BLaER1 treated with 17β-estradiol and CSF1 and Interleukin-3, amounts not matched to agents 10 nM and 100 nM (cell line): ENCODE data around the gene PCNX2.
A peak's percentile ranks its signal among the peaks of the same experiment; 100 is the strongest.

Experiments used
- H3K27ac ChIP-seq, 11 experiments: shearing (Covaris generic); formaldehyde crosslinking; 2 replicates each; pipeline ENCODE4 v1.8.1; 2022
- H3K27me3 ChIP-seq, 11 experiments: shearing (Covaris generic); formaldehyde crosslinking; 2 replicates each; pipeline ENCODE4 v1.8.1; 2022
- H3K36me3 ChIP-seq, 11 experiments: shearing (Covaris generic); formaldehyde crosslinking; 2 replicates each; pipeline ENCODE4 v1.8.1; 2022
- H3K4me1 ChIP-seq, 10 experiments: shearing (Covaris generic); formaldehyde crosslinking; 2 replicates each; pipeline ENCODE4 v1.8.1; 2022
- H3K4me2 ChIP-seq, 11 experiments: shearing (Covaris generic); formaldehyde crosslinking; 2 replicates each; pipeline ENCODE4 v1.8.1; 2022
- H3K4me3 ChIP-seq, 10 experiments: shearing (Covaris generic); formaldehyde crosslinking; 2 replicates each; pipeline ENCODE4 v1.8.1; 2022
- H3K9ac ChIP-seq, 11 experiments: shearing (Covaris generic); formaldehyde crosslinking; 2 replicates each; pipeline ENCODE4 v1.8.1; 2022
- H3K9me3 ChIP-seq, 11 experiments: shearing (Covaris generic); formaldehyde crosslinking; replicated peaks in 1 of 11; 2 replicates each; pipeline ENCODE4 v1.8.1; 2022
- H4K20me1 ChIP-seq, 11 experiments: shearing (Covaris generic); formaldehyde crosslinking; 2 replicates each; pipeline ENCODE4 v1.8.1; 2022
- Cebpa-rat ChIP-seq, 11 experiments: shearing (Covaris generic); IDR thresholded peaks; 2 replicates each; pipeline ENCODE4 v1.8.1; 2022

Gene PCNX2

DNA sequence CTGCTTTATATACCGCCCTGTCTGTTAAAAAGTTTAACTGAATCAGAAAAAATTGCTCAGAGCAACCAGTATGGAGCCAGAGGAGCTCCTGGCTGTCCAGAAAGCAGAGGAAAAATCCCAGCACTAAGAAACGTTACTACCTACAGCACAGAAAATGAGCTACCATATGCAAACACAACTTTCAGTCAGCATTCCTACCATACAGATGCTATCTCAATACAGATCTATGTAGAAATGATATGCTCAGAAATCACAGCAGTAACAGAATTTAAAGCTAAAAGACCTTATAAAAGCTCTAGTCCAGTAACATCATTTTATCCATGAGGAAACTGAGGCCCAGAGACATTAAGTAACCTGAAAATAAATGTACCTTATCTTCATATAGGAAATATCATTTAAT, 38.7 kb downstream of the PCNX2 start:
- no peaks in the 10 kb centered on the region for H3K9me3 ChIP-seq
- H3K9ac ChIP-seq = no peak overlapping the region
- no peak for TF ChIP-seq Cebpa-rat (IDR thresholded peaks at IDR 0.05)
- no peak overlapping the region for H3K27ac ChIP-seq
- no peaks in the 10 kb centered on the region for H4K20me1 ChIP-seq
- H3K27me3 ChIP-seq = no peaks in the 10 kb centered on the region
- H3K4me2 ChIP-seq = no peak overlapping the region
- no peak overlapping the region for H3K4me3 ChIP-seq
- H3K36me3 ChIP-seq = peaks cover 16 to 32% (median 21%) of the 10 kb centered on the region in 11 experiments; a peak in 20 of 22 replicates
- H3K4me1 ChIP-seq = peaks cover 0 to 14% (median 6%) of the 10 kb centered on the region in 10 experiments; a peak in 9 of 20 replicates

DNA sequence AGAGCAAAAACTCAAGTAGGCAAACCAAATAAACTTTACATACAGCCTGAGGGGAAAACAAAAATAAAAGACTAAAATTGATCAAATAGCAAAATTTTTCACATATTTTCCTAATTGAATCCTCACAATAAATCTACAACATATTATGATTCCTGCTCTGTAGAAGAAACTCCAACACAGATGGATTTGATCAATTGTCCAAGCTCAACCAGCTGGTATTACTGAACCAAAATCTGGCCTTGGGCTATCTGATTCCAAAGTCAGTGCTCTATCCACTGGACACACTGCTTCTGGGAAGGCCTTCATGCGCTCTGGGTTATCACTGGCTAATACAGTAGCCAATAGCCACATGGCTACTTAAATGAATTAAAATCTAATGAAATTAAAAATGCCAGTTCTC, 39.3 kb downstream of the PCNX2 start:
- no peak overlapping the region for H3K4me3 ChIP-seq
- H3K4me1 ChIP-seq = peaks cover 0 to 14% (median 6%) of the 10 kb centered on the region in 10 experiments; a peak in 9 of 20 replicates
- TF ChIP-seq Cebpa-rat (IDR thresholded peaks at IDR 0.05) = no peak
- no peak overlapping the region for H3K9ac ChIP-seq
- H3K4me2 ChIP-seq = no peak overlapping the region
- H3K36me3 ChIP-seq = peaks cover 16 to 38% (median 19%) of the 10 kb centered on the region in 11 experiments; a peak in 20 of 22 replicates
- no peak overlapping the region for H3K27ac ChIP-seq
- no peaks in the 10 kb centered on the region for H4K20me1 ChIP-seq
- no peaks in the 10 kb centered on the region for H3K27me3 ChIP-seq
- H3K9me3 ChIP-seq = no peaks in the 10 kb centered on the region

DNA sequence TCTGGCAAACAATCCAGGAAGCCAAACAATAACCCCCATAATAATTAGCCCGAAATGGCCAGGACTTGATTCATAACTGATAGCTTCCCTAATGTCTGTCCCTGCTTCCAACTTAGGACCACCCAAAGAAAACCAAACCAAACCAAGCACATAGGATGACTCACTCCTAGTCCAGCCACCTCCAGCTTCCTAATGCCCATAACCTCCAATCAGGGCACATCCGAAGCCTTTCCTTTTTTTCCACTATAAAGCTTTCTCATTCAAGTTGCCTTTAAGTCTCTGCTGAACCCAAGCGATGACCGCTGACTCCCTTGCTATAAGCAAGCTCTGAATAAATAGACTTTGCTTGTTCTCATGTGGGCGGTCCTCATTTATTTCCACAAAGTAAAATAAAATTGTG, 40.4 kb downstream of the PCNX2 start:
- Histone ChIP-seq H3K27me3 (no peaks in the 10 kb centered on the region), H3K27ac (no peak overlapping the region), H3K36me3 (peaks cover 16 to 41% (median 19%) of the 10 kb centered on the region in 11 experiments; a peak in 20 of 22 replicates), H3K4me2 (no peak overlapping the region), H3K4me3 (no peak overlapping the region), H3K4me1 (peaks cover 0 to 14% (median 6%) of the 10 kb centered on the region in 10 experiments; a peak in 9 of 20 replicates), H3K9ac (no peak overlapping the region), H4K20me1 (no peaks in the 10 kb centered on the region), H3K9me3 (no peaks in the 10 kb centered on the region)
- TF ChIP-seq Cebpa-rat (IDR thresholded peaks at IDR 0.05) = no peak

DNA sequence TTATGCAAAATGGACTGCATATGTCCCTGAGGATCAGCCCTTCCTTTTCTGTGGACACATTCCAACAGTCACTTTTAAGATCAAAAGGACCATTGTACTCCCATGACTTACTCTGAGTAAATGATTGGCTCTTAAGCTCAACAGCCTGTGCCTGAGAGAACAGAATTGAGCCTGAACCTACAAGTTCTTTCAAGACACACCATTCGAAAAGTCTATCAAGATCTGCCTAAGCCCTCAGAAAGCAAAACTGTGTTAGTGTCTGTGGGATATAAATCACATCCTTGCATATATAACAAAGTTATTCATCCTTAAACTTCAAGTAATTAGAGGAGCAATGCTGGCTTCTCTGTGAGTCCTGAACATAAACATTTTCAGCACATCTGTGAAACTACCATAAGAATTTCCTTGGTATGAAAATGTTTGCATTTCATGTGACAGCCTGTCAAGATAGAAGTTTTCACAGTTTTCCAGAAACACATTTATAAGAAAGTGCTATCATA, 41.6 kb downstream of the PCNX2 start:
- Histone ChIP-seq H3K4me1 (peaks cover 2 to 16% (median 9%) of the 10 kb centered on the region in 10 experiments; a peak in 18 of 20 replicates), H3K9ac (no peak overlapping the region), H3K27ac (no peak overlapping the region), H3K27me3 (no peaks in the 10 kb centered on the region), H4K20me1 (no peaks in the 10 kb centered on the region), H3K9me3 (no peaks in the 10 kb centered on the region), H3K36me3 (peaks cover 9 to 39% (median 14%) of the 10 kb centered on the region in 11 experiments; a peak in 20 of 22 replicates), H3K4me2 (peak overlapping the region in 5 of 11 experiments; percentile 2 to 19 (median 6); a peak in 2 of 22 replicates), H3K4me3 (no peak overlapping the region)
- TF ChIP-seq Cebpa-rat (IDR thresholded peaks at IDR 0.05) = no peak

DNA sequence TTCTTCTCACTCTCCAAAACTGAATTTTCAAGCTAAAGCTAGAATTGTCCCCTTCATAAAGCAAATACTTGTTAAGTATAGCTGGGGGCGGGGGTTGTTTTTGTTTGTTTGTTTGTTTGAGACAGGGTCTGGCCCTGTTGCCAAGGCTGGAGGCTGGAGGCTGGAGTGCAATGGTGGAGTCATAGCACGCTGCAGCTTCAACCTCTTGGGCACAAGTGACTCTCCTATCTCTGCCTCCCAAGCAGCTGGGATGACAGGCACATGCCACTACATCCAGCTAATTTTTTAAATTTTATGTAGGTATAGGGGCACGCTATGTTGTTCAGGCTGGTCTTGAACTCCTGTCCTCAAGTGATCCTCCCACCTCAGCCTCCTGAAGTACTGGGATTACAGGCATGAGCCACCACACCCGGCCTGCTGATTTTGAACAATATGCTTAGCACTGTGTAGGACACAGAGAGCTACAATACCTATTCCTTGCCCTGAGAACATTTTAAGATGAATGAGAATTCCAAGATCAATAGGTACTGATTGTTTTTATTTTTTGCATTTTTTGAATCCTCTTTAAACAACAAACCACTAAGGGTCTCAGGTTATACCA, 42.2 kb downstream of the PCNX2 start:
- TF ChIP-seq Cebpa-rat (IDR thresholded peaks at IDR 0.05) = no peak
- Histone ChIP-seq H3K36me3 (peaks cover 4 to 34% (median 9%) of the 10 kb centered on the region in 11 experiments; a peak in 18 of 22 replicates), H3K27ac (no peak overlapping the region)

DNA sequence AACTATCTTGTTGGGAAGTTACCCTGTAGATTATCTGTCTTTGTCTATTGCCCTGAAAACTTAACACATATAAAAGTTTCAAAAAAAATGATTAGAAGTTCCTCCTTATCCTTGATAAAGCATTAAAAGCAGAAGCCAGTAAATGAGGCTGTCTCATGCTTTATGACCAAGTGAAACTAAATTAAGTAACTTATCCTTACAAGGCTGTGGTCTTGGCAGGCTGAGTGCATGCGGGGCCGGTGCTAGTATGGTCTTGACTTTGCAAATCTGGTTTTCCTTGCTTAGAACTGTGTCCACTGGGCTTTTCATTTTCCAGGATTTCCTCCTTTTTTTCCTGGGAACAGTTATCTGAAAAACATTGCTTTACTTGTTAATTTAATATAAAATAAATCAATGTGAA, 43.1 kb downstream of the PCNX2 start:
- Histone ChIP-seq H3K27me3 (no peaks in the 10 kb centered on the region), H3K4me2 (peak overlapping the region in 2 of 11 experiments; percentile 22 to 41; a peak in 3 of 22 replicates), H3K4me1 (peaks cover 8 to 21% (median 14%) of the 10 kb centered on the region in 10 experiments; a peak in 19 of 20 replicates), H3K9ac (no peak overlapping the region), H3K27ac (no peak overlapping the region), H4K20me1 (no peaks in the 10 kb centered on the region), H3K36me3 (peaks cover 0 to 25% (median 0%) of the 10 kb centered on the region in 11 experiments; a peak in 5 of 22 replicates), H3K9me3 (no peaks in the 10 kb centered on the region), H3K4me3 (no peak overlapping the region)
- TF ChIP-seq Cebpa-rat (IDR thresholded peaks at IDR 0.05) = no peak

More for the DNA sequence above, 42.2 kb downstream of the PCNX2 start:
- no peaks in the 10 kb centered on the region for H3K9me3 ChIP-seq
- no peak overlapping the region for H3K9ac ChIP-seq
- peaks cover 7 to 21% (median 14%) of the 10 kb centered on the region in 10 experiments; a peak in 19 of 20 replicates for H3K4me1 ChIP-seq
- H3K27me3 ChIP-seq = no peaks in the 10 kb centered on the region
- no peaks in the 10 kb centered on the region for H4K20me1 ChIP-seq
- peak overlapping the region in 4 of 11 experiments; percentile 2 to 16 (median 4); a peak in 2 of 22 replicates for H3K4me2 ChIP-seq
- H3K4me3 ChIP-seq = no peak overlapping the region

DNA sequence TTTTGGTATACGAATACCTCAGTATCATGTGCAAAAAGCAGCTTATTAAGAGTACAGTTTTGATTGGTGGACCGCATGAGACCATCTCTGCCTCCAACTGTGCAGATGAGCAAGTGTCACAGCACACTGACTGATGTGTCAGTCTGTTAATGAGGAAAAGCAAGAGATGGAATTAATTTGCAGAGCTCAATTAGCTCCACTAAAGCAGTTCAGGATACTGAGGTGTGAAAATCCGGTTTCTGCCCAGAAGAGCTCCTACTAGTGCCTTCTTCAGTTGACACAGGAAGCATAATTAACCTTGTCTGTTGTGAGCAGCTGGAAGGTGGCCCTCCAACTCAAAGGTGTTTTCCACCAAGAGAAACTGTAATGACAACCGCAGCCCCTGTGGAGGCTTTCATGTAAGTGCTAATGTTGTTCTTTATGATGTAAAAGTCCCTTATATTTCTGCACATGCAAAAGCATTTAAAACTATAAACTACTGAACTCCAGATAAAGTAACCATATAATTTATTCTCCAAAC, 44.3 kb downstream of the PCNX2 start:
- H3K9ac ChIP-seq = no peak overlapping the region
- peaks cover 8 to 21% (median 14%) of the 10 kb centered on the region in 10 experiments; a peak in 19 of 20 replicates for H3K4me1 ChIP-seq
- H3K4me2 ChIP-seq = no peak overlapping the region
- no peak overlapping the region; a peak in 1 of 22 replicates for H3K27ac ChIP-seq
- H3K27me3 ChIP-seq = no peaks in the 10 kb centered on the region
- TF ChIP-seq Cebpa-rat (IDR thresholded peaks at IDR 0.05) = no peak
- H3K4me3 ChIP-seq = no peak overlapping the region
- H3K9me3 ChIP-seq = no peaks in the 10 kb centered on the region
- H4K20me1 ChIP-seq = no peaks in the 10 kb centered on the region
- H3K36me3 ChIP-seq = peaks cover 0 to 18% (median 0%) of the 10 kb centered on the region in 11 experiments; a peak in 3 of 22 replicates

DNA sequence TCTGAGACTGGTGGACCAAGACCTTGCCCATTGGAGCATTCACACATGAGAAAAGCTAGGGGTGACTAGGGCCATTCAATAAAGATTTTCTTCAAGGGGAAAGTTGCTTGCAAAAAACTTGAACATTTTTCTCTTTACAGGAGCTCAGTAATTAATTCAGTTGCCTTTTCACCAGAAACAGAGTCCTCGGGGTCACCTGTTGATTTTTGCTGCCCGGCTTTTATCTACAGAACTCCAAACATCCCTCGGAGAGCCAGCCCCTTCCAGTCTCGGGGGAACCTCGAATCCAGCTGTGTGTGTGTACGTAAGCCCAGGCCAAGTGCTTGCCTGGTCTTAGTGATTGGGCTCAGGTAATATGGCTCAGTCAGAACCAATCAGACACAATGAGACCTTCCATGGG, 47.5 kb downstream of the PCNX2 start:
- no peak overlapping the region for H3K9ac ChIP-seq
- H3K27ac ChIP-seq = no peak overlapping the region
- no peak for TF ChIP-seq Cebpa-rat (IDR thresholded peaks at IDR 0.05)
- H3K36me3 ChIP-seq = peaks cover 0 to 18% (median 0%) of the 10 kb centered on the region in 11 experiments; a peak in 3 of 22 replicates
- H3K4me3 ChIP-seq = no peak overlapping the region
- H3K9me3 ChIP-seq = no peaks in the 10 kb centered on the region
- no peaks in the 10 kb centered on the region; a peak in 1 of 22 replicates for H4K20me1 ChIP-seq
- H3K27me3 ChIP-seq = no peaks in the 10 kb centered on the region
- peak overlapping the region in 2 of 11 experiments; percentile 10 to 36; a peak in 1 of 22 replicates for H3K4me2 ChIP-seq
- peaks cover 7 to 29% (median 13%) of the 10 kb centered on the region in 10 experiments for H3K4me1 ChIP-seq

DNA sequence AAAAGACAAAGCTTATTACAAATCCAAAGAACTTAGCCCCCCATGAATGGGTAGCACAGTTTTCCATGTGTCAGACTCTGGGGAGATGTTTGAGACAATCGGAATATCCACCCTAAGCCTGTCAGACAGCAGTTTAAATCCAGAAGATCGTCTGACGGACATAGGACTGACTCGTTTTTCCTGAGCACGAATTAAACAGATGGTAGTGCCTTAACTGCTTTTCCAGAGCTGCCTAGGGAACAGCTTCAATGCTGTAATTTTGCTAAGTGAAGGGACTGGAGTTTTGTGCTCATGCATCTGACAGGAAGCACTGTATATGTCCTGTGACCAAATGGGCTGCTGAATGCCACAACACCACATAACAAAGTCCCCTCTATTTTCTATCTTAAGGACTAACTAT, 48.6 kb downstream of the PCNX2 start:
- no peak overlapping the region for H3K4me3 ChIP-seq
- H4K20me1 ChIP-seq = no peaks in the 10 kb centered on the region; a peak in 1 of 22 replicates
- no peak overlapping the region for H3K27ac ChIP-seq
- H3K4me1 ChIP-seq = peaks cover 7 to 34% (median 19%) of the 10 kb centered on the region in 10 experiments
- no peak overlapping the region for H3K9ac ChIP-seq
- H3K36me3 ChIP-seq = peaks cover 0 to 17% (median 0%) of the 10 kb centered on the region in 11 experiments; a peak in 3 of 22 replicates
- H3K27me3 ChIP-seq = no peaks in the 10 kb centered on the region
- TF ChIP-seq Cebpa-rat (IDR thresholded peaks at IDR 0.05) = no peak
- H3K9me3 ChIP-seq = no peaks in the 10 kb centered on the region
- H3K4me2 ChIP-seq = no peak overlapping the region
